ENCODE data around the gene MUC22. TPM values are rescaled to one million over a fixed set of nuclear protein-coding genes. Genes with fewer than 3 reads are reported as not detected.

Gene MUC22
- total RNA-seq (2014; rRNA removed) (0.06 TPM in 1 of 2 replicates, not detected in the other), Bru-seq, nascent RNA (percentile 15 among the genes with signal in this experiment), BruChase-seq, experiment 1, labeled RNA remaining after a 6-hour chase (percentile 18 among the genes with signal in this experiment), BruChase-seq, experiment 2, labeled RNA remaining after a 2-hour chase (percentile 3 among the genes with signal in this experiment)
- long read RNA-seq, result 0 reads

- Histone ChIP-seq H3K27ac (ENCODE audit: low read length) (peak within 1 kb of the TSS; percentile 91), H3F3A (ENCODE audit: low read length, unreplicated experiment) (no peaks in the 10 kb centered on the region), H3K36me3 (ENCODE audit: low read depth, low read length) (no peaks in the 10 kb centered on the region), H3K4me3 (ENCODE audit: low read length) (no peak within 1 kb of the TSS), H3K9me2 (replicated peaks; ENCODE audit: low read length) (no peaks in the 10 kb centered on the region), H2AFZ (ENCODE audit: low read length) (0 out of 2 replicates have a peak within 1 kb of the TSS, but pooled peaks have one; percentile 12), H3K9ac (ENCODE audit: low read length) (peak within 1 kb of the TSS; percentile 71), H3K4me2 (ENCODE audit: low read length) (peak within 1 kb of the TSS; percentile 54), H3K4me1 (ENCODE audit: insufficient read depth, low read length) (peaks cover 40% of the 10 kb centered on the region), H3K27me3 (ENCODE audit: low read length) (no peaks in the 10 kb centered on the region), H4K20me1 (ENCODE audit: low read length) (no peaks in the 10 kb centered on the region), H3K79me2 (ENCODE audit: low read length) (no peaks in the 10 kb centered on the region), H3K9me3 (ENCODE audit: low read length) (no peaks in the 10 kb centered on the region)
- DNase-seq (peak; percentile 66), ATAC-seq (peak; percentile 31)
- intact Hi-C loops (cut with micrococcal nuclease), result no loop called here
- POLR2A ChIA-PET (ENCODE audit: unreplicated experiment), result no interaction called here
- CTCF ChIA-PET, result no interaction called here
- BruUV-seq (replicated peaks), result no TSS peak
- TF ChIP-seq CTCF (conservative IDR thresholded peaks at IDR 0.05; ENCODE audit: low read depth, low read length), result no peak
- TF ChIP-seq EZH2 (IDR thresholded peaks at IDR 0.05; ENCODE audit: low read length, unreplicated experiment), result no peak
- no peak for TF ChIP-seq EZH2phosphoT487 (IDR thresholded peaks at IDR 0.05; ENCODE audit: borderline replicate concordance, low read length)
These were observed at the start of gene MUC22 for GRCh38 chr6:31010393-31011060. Gene MUC22, plus strand, starts transcription at chr6:31010474. Its CDS starts 233 bp downstream, at chr6:31010707.

- CTCF ChIA-PET, result no interaction called here
- Histone ChIP-seq H3K79me2 (ENCODE audit: low read length) (no peaks in the 10 kb centered on the region), H3K4me2 (ENCODE audit: low read length) (no peak overlapping the region), H3K4me1 (ENCODE audit: insufficient read depth, low read length) (peaks cover 11% of the 10 kb centered on the region; the same call in 1 of the 2 replicates), H3K27me3 (ENCODE audit: low read length) (no peaks in the 10 kb centered on the region), H3K4me3 (ENCODE audit: low read length) (no peak overlapping the region), H3K9ac (ENCODE audit: low read length) (no peak overlapping the region), H3F3A (ENCODE audit: low read length, unreplicated experiment) (no peaks in the 10 kb centered on the region), H3K36me3 (ENCODE audit: low read depth, low read length) (no peaks in the 10 kb centered on the region), H3K27ac (ENCODE audit: low read length) (no peak overlapping the region), H3K9me2 (replicated peaks; ENCODE audit: low read length) (no peaks in the 10 kb centered on the region), H4K20me1 (ENCODE audit: low read length) (no peaks in the 10 kb centered on the region), H3K9me3 (ENCODE audit: low read length) (no peaks in the 10 kb centered on the region), H2AFZ (ENCODE audit: low read length) (no peak overlapping the region)
- intact Hi-C loops (cut with micrococcal nuclease), result no loop called here
- DNase-seq (no peak), ATAC-seq (no peak)
- BruUV-seq (replicated peaks), result no TSS peak
- no peak for TF ChIP-seq EZH2 (IDR thresholded peaks at IDR 0.05; ENCODE audit: low read length, unreplicated experiment)
- POLR2A ChIA-PET (ENCODE audit: unreplicated experiment), result no interaction called here
These were observed 49.2 kb upstream of the MUC22 start for GRCh38 chr6:30960907-30961673.

- H3K4me3 ChIP-seq (ENCODE audit: low read length), result no peak overlapping the region
- no peaks in the 10 kb centered on the region for H3K9me2 ChIP-seq (replicated peaks; ENCODE audit: low read length)
- H3K4me1 ChIP-seq (ENCODE audit: insufficient read depth, low read length), result peaks cover 5% of the 10 kb centered on the region; the same call in 1 of the 2 replicates
- no peak overlapping the region for H3K9ac ChIP-seq (ENCODE audit: low read length)
- H3K36me3 ChIP-seq (ENCODE audit: low read depth, low read length), result no peaks in the 10 kb centered on the region
- CTCF ChIA-PET, result no interaction called here
- no peak for ATAC-seq
- no peaks in the 10 kb centered on the region for H3K27me3 ChIP-seq (ENCODE audit: low read length)
- H3K9me3 ChIP-seq (ENCODE audit: low read length), result no peaks in the 10 kb centered on the region
- no peak overlapping the region for H3K27ac ChIP-seq (ENCODE audit: low read length)
- no peak overlapping the region for H3K4me2 ChIP-seq (ENCODE audit: low read length)
- no peaks in the 10 kb centered on the region for H3K79me2 ChIP-seq (ENCODE audit: low read length)
- POLR2A ChIA-PET (ENCODE audit: unreplicated experiment), result no interaction called here
- BruUV-seq (replicated peaks), result no TSS peak
- intact Hi-C loops (cut with micrococcal nuclease), result no loop called here
- no peak overlapping the region for H2AFZ ChIP-seq (ENCODE audit: low read length)
- no peak for DNase-seq
- no peaks in the 10 kb centered on the region for H3F3A ChIP-seq (ENCODE audit: low read length, unreplicated experiment)
- no peaks in the 10 kb centered on the region for H4K20me1 ChIP-seq (ENCODE audit: low read length)
- TF ChIP-seq CTCF (conservative IDR thresholded peaks at IDR 0.05; ENCODE audit: low read depth, low read length), result no peak
- no peak for TF ChIP-seq EZH2 (IDR thresholded peaks at IDR 0.05; ENCODE audit: low read length, unreplicated experiment)
- no peak for TF ChIP-seq EZH2phosphoT487 (IDR thresholded peaks at IDR 0.05; ENCODE audit: borderline replicate concordance, low read length)
These were observed 47.6 kb upstream of the MUC22 start for GRCh38 chr6:30962716-30963115.
